ENCODE measurements around the gene CHST12.
A peak's percentile ranks its signal among the peaks of the same experiment; 100 is the strongest.
"Not testable (repeated sequence)": the region's sequence is repeated elsewhere in the genome, so short reads cannot be mapped to it uniquely, and the experiment has no call there.

CHST12 gene

GRCh38 chr7:2437537-2438148, 34.2 kb downstream of the CHST12 start:
- no peak for DNase-seq

GRCh38 chr7:2438186-2438585, 34.8 kb downstream of the CHST12 start:
- DNase-seq, result no peak

DNA sequence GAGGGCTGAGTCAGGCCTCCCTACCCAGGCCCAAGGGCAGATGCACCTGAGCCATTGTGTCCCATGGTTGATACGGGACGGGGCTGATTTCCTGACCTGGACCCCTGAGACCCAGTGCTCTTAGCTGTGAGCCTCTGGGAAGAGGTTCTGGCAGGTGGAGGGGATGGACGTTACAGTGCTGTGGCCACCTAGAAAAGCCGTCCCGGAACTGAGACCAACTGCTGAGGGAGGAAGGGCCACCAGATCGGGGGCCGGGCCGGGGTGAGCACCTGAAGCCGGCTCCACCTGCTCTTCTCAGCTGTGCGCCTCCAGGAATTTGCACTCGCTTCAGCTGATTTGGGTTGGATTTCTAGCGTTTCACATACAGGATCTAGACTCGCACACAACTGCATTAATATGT, 35.4 kb downstream of the CHST12 start:
- no peak for DNase-seq

GRCh38 chr7:2440608-2441245, 37.3 kb downstream of the CHST12 start:
- DNase-seq, result no peak

GRCh38 chr7:2441430-2442058, 38.1 kb downstream of the CHST12 start:
- no peak for DNase-seq

- no peak for DNase-seq
These were observed 40.1 kb downstream of the CHST12 start for GRCh38 chr7:2443491-2443890.

GRCh38 chr7:2444476-2444875, 41.1 kb downstream of the CHST12 start:
- DNase-seq, result no peak

- no peak for DNase-seq
These were observed 41.6 kb downstream of the CHST12 start for GRCh38 chr7:2445047-2445446.

DNA sequence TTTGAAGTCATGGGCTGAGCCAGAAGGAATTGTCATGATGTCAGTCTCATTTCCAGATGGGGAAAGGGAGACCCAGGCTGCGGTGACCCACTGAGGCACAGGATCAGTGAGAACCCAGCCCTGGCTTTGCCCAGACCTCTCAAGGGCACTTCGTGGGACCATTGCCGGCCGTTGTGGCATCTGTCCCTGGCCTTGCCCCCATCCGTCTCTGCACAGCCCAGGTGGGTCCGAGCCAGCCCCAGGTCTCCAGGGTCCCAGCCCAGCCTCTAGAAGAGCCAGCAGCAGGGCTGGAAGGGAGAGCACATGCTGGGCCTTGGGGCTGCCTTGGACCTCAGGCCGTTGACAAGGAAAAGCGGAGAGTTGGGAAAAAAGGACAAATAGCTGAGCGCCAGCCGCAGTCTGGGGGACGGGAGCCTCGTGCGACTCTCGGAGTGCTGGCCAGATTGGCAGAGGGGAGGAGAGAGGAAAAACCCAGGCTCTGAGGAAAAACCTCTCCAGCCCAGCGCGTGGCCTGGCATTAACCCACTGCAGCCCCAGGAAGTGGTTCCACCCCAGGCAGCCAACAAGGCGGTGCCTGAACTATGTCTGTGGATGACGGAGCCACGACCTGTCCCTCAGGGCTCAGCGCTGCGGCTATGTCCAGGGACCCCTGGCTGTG, 42.6 kb downstream of the CHST12 start:
- DNase-seq, result no peak

DNA sequence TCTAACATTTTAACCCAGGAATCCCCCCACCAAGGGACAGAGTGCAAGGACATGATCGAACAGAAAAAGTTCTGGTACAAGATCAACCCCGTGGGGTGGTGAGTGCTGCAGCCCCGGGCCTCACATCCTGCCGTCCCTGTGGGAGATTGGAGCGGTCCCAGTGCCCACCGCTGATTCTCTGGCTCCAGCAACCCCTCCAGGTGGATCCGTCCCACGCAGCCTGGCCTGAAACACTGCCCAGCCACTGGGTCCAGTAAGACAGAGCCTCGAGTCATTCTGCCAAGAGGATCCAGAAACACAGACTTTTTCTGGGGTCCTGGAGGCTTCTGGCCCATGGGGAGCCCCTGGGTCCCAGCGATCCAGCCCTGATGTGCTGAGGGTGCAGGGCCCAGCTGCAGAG, 43.3 kb downstream of the CHST12 start:
- no peak for DNase-seq

GRCh38 chr7:2450198-2451107, 47.0 kb downstream of the CHST12 start:
- DNase-seq, result no peak

DNA sequence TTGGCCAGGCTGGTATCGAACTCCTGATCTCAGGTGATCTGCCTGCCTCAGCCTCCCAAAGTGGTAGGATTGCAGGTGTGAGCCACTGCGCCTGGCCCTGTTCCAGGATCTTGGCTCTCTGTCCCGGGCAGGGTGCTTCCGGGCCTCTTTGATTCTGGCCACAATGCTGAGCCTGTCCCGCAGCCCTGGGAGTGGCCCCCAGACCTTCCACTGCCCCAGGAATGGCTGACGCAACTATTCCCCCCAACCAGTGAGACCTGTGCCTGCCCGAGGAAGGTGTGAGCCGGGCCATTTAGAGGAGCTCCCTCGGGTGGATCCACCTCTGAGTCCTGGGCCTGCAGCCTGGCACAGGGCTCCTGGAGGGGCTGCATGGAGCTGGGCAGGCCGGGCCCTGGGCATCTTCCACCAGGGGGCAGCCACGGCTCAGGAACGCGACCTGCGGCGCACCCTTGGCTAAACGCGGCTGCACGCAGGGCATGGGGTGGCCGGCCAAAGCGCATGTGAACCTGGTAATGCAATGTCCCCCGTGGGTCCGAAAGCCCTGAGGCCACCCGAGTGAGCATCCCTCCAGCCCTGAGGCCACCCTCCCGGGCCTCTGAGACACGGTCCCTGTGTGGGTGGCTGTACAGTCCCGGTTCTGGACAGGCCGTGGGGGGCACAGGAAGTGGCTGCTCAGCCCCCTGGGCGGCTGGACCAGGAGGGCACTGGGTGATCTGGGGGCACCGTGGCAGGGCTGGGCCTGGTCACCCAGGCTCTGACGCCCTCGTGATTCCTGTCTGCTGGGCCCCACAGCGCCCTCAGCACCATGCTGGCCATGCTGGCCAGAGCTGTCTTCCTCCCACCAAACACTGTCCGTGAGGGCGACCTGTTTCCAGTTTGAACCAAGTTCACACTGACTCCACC, 48.0 kb downstream of the CHST12 start:
- DNase-seq, result peak; percentile 91

DNA sequence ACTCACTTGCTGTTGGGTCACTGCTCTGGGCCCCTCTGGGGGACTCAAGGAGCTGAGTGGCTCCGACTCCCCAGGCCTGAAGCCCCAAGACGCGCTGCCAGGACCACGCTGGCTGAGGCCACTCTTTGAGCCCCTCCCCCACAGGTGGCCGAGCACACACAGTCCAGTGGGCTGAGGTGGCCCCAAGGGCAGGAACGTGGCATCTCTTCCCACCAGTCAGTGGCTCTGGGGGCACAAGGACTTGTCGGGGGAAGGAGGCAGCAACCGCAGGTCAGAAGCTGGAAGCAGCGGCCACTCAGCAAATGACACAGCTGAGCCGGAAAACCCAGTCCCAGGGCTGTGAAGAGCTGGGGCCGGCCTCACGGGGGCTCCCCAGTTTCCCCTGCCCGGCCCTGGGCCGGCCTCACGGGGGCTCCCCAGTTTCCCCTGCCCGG, 48.7 kb downstream of the CHST12 start:
- no peak for DNase-seq

DNA sequence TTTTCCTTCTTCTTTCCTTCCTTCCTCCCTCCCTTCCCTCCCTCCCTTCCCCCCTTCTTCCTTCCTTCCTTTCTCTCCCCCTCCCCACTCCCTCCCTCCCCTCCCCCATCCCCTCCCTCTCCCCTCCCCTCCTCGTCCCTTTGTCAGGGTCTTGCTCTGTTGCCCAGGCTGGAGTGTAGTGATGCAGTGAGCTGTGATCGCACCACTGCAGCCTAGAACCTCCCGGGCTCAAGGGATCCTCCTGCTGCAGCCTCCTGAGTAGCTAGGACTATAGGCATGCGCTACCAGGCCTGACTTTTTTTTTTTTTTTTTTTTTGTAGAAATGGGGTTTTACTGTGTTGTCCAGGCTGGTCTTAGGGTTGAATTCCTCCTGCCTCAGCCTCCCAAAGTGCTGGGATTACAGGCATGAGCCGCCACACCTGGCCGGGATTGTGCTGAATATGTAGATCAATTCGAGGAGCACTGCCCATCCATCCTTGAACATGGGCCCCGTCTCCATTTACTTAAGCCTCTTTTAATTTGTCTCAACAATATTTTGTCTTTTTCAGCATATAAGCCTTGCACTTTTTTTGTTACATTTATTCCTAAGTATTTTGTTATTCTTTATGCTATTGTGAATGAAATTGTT, 49.3 kb downstream of the CHST12 start:
- DNase-seq, result no peak

GRCh38 chr7:2453849-2454248, 50.4 kb downstream of the CHST12 start:
- not testable (repeated sequence) for DNase-seq

DNA sequence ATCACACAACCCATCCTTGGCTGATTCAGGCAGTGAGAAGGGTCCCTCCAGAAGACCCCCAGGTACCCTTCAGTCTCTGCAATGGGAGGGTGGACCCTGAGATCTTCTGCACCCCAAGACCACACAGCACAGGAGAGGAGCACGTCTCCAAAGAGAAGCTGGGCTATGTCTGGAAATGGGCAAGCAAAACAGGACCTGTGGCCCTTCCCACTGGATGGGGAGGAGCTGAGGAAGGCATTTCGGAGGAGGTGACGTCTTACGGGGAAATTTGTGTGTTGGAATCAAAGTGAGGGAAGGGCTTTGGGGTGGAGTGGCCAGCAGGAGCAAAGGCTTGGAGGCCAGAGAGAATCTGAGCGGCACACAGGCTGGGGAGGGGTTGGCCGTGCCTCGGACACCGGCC, 56.3 kb downstream of the CHST12 start:
- DNase-seq, result no peak

GRCh38 chr7:2460188-2460587, 56.8 kb downstream of the CHST12 start:
- no peak for DNase-seq

- DNase-seq, result no peak
These were observed 57.2 kb downstream of the CHST12 start for GRCh38 chr7:2460641-2461040.

DNA sequence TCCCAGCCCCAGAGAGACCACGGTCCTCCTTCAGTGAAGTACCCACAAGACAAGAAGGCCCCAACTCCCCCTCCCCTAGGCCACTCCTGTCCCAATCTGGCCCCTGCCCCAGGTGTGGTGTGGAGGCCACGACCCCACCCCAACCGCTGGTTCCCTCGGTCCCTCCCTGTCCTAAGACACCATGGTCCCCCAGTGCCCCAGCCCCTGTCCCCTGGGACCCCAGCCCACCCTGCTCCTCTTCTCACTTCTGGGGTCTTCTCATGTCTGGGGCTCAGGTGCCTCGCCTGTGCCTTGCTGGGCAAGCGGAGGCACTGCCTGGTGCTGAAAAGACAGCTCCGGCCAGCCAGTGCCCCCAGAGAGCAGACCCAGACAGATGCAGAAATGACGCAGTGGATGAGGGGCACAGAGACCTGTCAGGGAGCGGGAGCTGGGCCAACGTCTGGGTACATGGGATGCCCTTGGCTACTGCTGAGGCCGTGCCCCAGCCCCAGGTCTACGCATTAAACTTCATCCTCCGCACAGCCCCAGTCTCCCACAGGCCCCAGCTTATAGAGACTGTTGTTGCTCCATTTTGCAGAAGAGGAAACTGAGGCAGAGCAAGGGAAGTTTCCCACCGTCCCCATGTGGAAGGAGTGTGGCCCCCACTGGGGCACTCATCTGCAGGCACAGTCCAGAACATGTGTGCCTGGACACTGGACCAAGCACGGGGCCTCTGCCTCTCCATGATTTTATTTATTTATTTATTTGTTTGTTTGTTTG, 58.0 kb downstream of the CHST12 start:
- DNase-seq, result no peak

- no peak for DNase-seq
These were observed 59.3 kb downstream of the CHST12 start for GRCh38 chr7:2462731-2463130.

DNA sequence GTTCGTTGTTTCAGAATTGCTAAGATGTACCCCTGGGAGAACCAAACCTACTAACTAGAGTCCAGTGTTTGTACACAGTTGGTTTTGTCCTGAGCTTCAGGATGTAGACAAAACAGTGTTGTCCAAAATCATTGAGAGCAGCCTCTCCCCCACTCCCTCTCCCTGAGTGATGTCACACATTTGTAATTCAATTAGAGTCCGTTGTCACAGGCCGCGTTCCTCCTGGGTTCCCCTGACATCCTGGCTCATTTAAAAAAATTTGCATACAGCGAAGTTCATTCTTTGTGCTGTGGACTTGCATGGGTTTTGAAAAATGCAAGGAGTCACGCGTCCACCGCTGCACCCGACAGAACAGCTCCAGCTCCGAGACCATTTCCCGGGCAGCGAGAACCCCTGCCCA, 62.5 kb downstream of the CHST12 start:
- no peak for DNase-seq
